Esophagus muscularis mucosa (tissue), 4 donors: ENCODE data around the gene GPBP1L1. TPM values are rescaled to one million over a fixed set of nuclear protein-coding genes. Genes with fewer than 3 reads are reported as not detected.

Experiments used
- DNase-seq: peaks from one replicate; pipeline ENCODE4 v3.0.0-alpha.2; 2017; ENCODE audit errors: extremely low spot score
- H3K27ac ChIP-seq, 4 donors: fragments of 200-600 bp; sonication (generic); replicated peaks in 1 of 4; 1 replicate in 3 of 4; 2 replicates in 1 of 4; pipeline ENCODE4 v1.5.1; 2016 to 2019; ENCODE audit warnings: mild to moderate bottlenecking in 1 of 4
- H3K27me3 ChIP-seq, 4 donors: fragments of 200-600 bp; sonication (generic); one replicate each; pipeline versions ENCODE4 v1.5.1 to v1.6.0; 2016 to 2019
- H3K36me3 ChIP-seq, 4 donors: fragments of 200-600 bp; sonication (generic); one replicate each; pipeline ENCODE4 v1.5.1; 2016 to 2019
- H3K4me1 ChIP-seq, 4 donors: fragments of 200-600 bp; sonication (generic); one replicate each; pipeline ENCODE4 v1.5.1; 2016 to 2019
- H3K4me3 ChIP-seq, 4 donors: fragments of 200-600 bp; sonication (generic); 1 replicate in 2 of 4; 2 replicates in 2 of 4; pipeline ENCODE4 v1.5.1; 2016 to 2019; ENCODE audit warnings: mild to moderate bottlenecking in 4 of 4, moderate library complexity in 1 of 4
- H3K9me3 ChIP-seq, 4 donors: fragments of 200-600 bp; sonication (generic); 1 replicate in 3 of 4; 2 replicates in 1 of 4; pipeline ENCODE4 v1.5.1; 2016 to 2019
- CTCF ChIP-seq, 3 experiments: fragments of 200-600 bp in 2 of 3; fragments of 450-650 bp in 1 of 3; sonication (generic) in 2 of 3; IDR thresholded peaks; one replicate each; pipeline ENCODE4 v1.5.1; 2017 to 2019; ENCODE audit warnings: antibody characterized with exemption in 3 of 3, mild to moderate bottlenecking in 2 of 3, moderate library complexity in 1 of 3
- EP300 ChIP-seq: sonication (generic); formaldehyde crosslinking; IDR thresholded peaks from one replicate; pipeline ENCODE4 v1.6.1; 2017; ENCODE audit warnings: antibody characterized with exemption
- POLR2A ChIP-seq: fragments of 450-650 bp; IDR thresholded peaks from one replicate; pipeline ENCODE4 v1.6.1; 2017; ENCODE audit warnings: antibody characterized with exemption, moderate library complexity, mild to moderate bottlenecking, low read depth
- POLR2AphosphoS5 ChIP-seq, 2 donors: sonication (generic); formaldehyde crosslinking; IDR thresholded peaks; one replicate each; pipeline ENCODE4 v1.6.1; 2017; ENCODE audit warnings: antibody characterized with exemption in 2 of 2
- WGBS: methylation state at CpG from one replicate; pipeline ENCODE4 v1.1.5; 2018; 5-methylcytosine and 5-hydroxymethylcytosine counted together
- intact Hi-C: fragments of 100-400 bp; cut with DNase I; formaldehyde crosslinking; loops from one replicate; pipeline ENCODE4 v1.15.1; 2023
- small RNA-seq, 3 donors: library from RNA; depleted of rRNA; stranded (forward); fragments of <200 nt; gene quantifications; one replicate each; pipeline ENCODE3, GENCODE V24; 2016
- total RNA-seq, 4 donors: library from RNA; depleted of rRNA; stranded (reverse); fragments of >200 nt; gene quantifications; one replicate each; pipeline versions ENCODE4 v1.1.0 to v1.2.1, GENCODE V29; 2016

The GPBP1L1 gene
- total RNA-seq, 4 donors from 2014 or later = 87.6 to 110 (median 98.7) TPM

GRCh38 chr1:45583666-45584350, 102.5 kb downstream of the GPBP1L1 start, which contains the start of gene NASP:
Gene NASP (plus strand): TSS chr1:45584041. CDS start chr1:45584147, 106 bp downstream.
- peak within 1 kb of the TSS; percentile 88 to 97 (median 94) for H3K27ac ChIP-seq
- H3K36me3 ChIP-seq = no peaks in the 10 kb centered on the region
- H3K4me1 ChIP-seq = peaks cover 22 to 43% (median 29%) of the 10 kb centered on the region in 4 donors
- H3K4me3 ChIP-seq = peak within 1 kb of the TSS; percentile 90 to 100 (median 92)
- under 1% methylated on average over 35 of the region's 41 CpGs for WGBS
- no peaks in the 10 kb centered on the region for H3K27me3 ChIP-seq
- peak; percentile 84 for TF ChIP-seq POLR2A
- peak; percentile 70 to 93 for TF ChIP-seq POLR2AphosphoS5 (IDR thresholded peaks at IDR 0.05)
- no peak for TF ChIP-seq EP300
- intact Hi-C loops = no loop called here
- no peaks in the 10 kb centered on the region for H3K9me3 ChIP-seq
- DNase-seq = peak; percentile 98

- DNase-seq = peak; percentile 98
- Histone ChIP-seq H3K36me3 (no peaks in the 10 kb centered on the region), H3K4me3 (peak overlapping the region; percentile 90 to 100 (median 92)), H3K9me3 (no peaks in the 10 kb centered on the region), H3K27me3 (no peaks in the 10 kb centered on the region), H3K27ac (peak overlapping the region; percentile 88 to 97 (median 94)), H3K4me1 (peaks cover 22 to 42% (median 29%) of the 10 kb centered on the region in 4 donors)
- intact Hi-C loops = no loop called here
- 0% methylated on average over 19 of the region's 19 CpGs for WGBS
- TF ChIP-seq POLR2AphosphoS5 (IDR thresholded peaks at IDR 0.05) (peak in 1 of 2 donors; percentile 35), CTCF (IDR thresholded peaks at IDR 0.05) (no peak)
These were observed 103.1 kb downstream of the GPBP1L1 start for GRCh38 chr1:45583264-45583665.

Small RNA genes lying within 50 kb of the gene (small RNA-seq; reads per million reads assigned to genes)
- gene AL355480.1 = 0 reads per million in 3 donors
- 0 reads per million in 3 donors for gene AL355480.2
- 0 reads per million in 3 donors for gene AL355480.3
- 0 reads per million in 3 donors for gene AL355480.4

Other genes with a start within 250 kb of the GPBP1L1 start
- 1 to 10 TPM; 3.3 to 6.5 (median 4.8) TPM for gene TESK2, start 195.4 kb downstream of the GPBP1L1 start, total RNA-seq
- 1 to 10 TPM in 2 of 4 donors, under 1 TPM in 2; 0.50 to 1.3 (median 0.98) TPM for gene CCDC163, start 186.5 kb downstream of the GPBP1L1 start, total RNA-seq
- 1 to 10 TPM; 1.3 to 4.6 (median 3.3) TPM for gene MMACHC, start 186.2 kb downstream of the GPBP1L1 start, total RNA-seq
- gene PRDX1, start 164.6 kb downstream of the GPBP1L1 start, total RNA-seq = 100 to 1,000 TPM; 244 to 349 (median 321) TPM
- 10 to 100 TPM; 45.6 to 64.0 (median 51.0) TPM for gene AKR1A1, start 135.7 kb downstream of the GPBP1L1 start, total RNA-seq
- 10 to 100 TPM; 51.4 to 60.6 (median 53.5) TPM for gene NASP, start 102.5 kb downstream of the GPBP1L1 start, total RNA-seq
- gene CCDC17, start 62.5 kb downstream of the GPBP1L1 start, total RNA-seq = 1 to 10 TPM in 1 of 4 donors, under 1 TPM in 3; 0.66 to 1.0 (median 0.90) TPM
- gene TMEM69, start 1.6 kb upstream of the GPBP1L1 start, total RNA-seq = 10 to 100 TPM; 18.9 to 22.5 (median 19.9) TPM
- gene IPP, start 64.1 kb upstream of the GPBP1L1 start, total RNA-seq = 10 to 100 TPM in 2 of 4 donors, 1 to 10 TPM in 2; 6.0 to 14.1 (median 10.7) TPM
- 10 to 100 TPM; 44.9 to 78.3 (median 68.5) TPM for gene MAST2, start 117.1 kb upstream of the GPBP1L1 start, total RNA-seq